SK-N-SH (cell line): ENCODE data around the gene AP3S2.

Source experiments
- CTCF ChIP-seq: fragments of 200-600 bp; sonication (generic); IDR thresholded peaks from 2 replicates; pipeline ENCODE4 v1.6.1; 2017; ENCODE audit warnings: antibody characterized with exemption, mild to moderate bottlenecking, moderate library complexity
- EZH2phosphoT487 ChIP-seq: fragments of 200-600 bp; sonication (generic); IDR thresholded peaks from 2 replicates; pipeline ENCODE4 v1.6.1; 2017; ENCODE audit warnings: low read depth, mixed run types, mild to moderate bottlenecking, antibody characterized with exemption, moderate library complexity, borderline replicate concordance
- FOXM1 ChIP-seq: IDR thresholded peaks from 2 replicates; pipeline ENCODE4 v1.4.0; 2012; ENCODE audit warnings: low read depth, mild to moderate bottlenecking
- IRF3 ChIP-seq: fragments of 150-350 bp; IDR thresholded peaks from 2 replicates; pipeline ENCODE4 v1.6.1; 2016; ENCODE audit warnings: mild to moderate bottlenecking, low read depth, low read length
- NRF1 ChIP-seq: IDR thresholded peaks from 2 replicates; pipeline ENCODE4 v1.6.1; 2012; ENCODE audit warnings: low read depth, mild to moderate bottlenecking, low read length
- PBX3 ChIP-seq: IDR thresholded peaks from 2 replicates; pipeline ENCODE4; 2012
- SIN3A ChIP-seq: IDR thresholded peaks from 2 replicates; pipeline ENCODE4 v1.6.1; 2012; ENCODE audit warnings: low read depth, mild to moderate bottlenecking, low read length, moderate library complexity, borderline replicate concordance
- TAF1 ChIP-seq: IDR thresholded peaks from 2 replicates; pipeline ENCODE4 v1.6.1; 2012; ENCODE audit warnings: low read depth, mild to moderate bottlenecking, low read length, moderate library complexity, borderline replicate concordance
- TEAD4 ChIP-seq: IDR thresholded peaks from 2 replicates; pipeline ENCODE4 v1.4.0; 2012; ENCODE audit warnings: mild to moderate bottlenecking, borderline replicate concordance; ENCODE audit not compliant: insufficient read depth
- USF2 ChIP-seq: fragments of 150-350 bp; IDR thresholded peaks from 2 replicates; pipeline ENCODE4 v1.6.1; 2017; ENCODE audit warnings: antibody characterized with exemption, low read length, low read depth, borderline replicate concordance

- TF ChIP-seq CTCF (no peak), EZH2phosphoT487 (no peak), TAF1 (no peak), SIN3A (no peak), TEAD4 (no peak), NRF1 (no peak), PBX3 (no peak), FOXM1 (no peak), IRF3 (no peak), USF2 (no peak)
These were observed 80.2 kb downstream of the AP3S2 start for GRCh38 chr15:89813381-89814111.
